Retinal pigment epithelial cell (primary cell): ENCODE results near the gene NR2F2.

ENCODE experiments used
- DNase-seq: peaks from one replicate; pipeline ENCODE4 v3.0.0-alpha.2; 2010; ENCODE audit warnings: low read depth
- H3K4me3 ChIP-seq: 2 replicates; pipeline ENCODE4 v1.5.1; 2011; ENCODE audit warnings: mild to moderate bottlenecking, low read length, control low read depth, moderate library complexity
- TF ChIP-seq, protein P1 (sequence below): conservative IDR thresholded peaks from 2 replicates; pipeline ENCODE4 v1.5.1; 2011; ENCODE audit warnings: low read depth, low read length, control low read depth, inconsistent platforms

NR2F2 gene

DNA sequence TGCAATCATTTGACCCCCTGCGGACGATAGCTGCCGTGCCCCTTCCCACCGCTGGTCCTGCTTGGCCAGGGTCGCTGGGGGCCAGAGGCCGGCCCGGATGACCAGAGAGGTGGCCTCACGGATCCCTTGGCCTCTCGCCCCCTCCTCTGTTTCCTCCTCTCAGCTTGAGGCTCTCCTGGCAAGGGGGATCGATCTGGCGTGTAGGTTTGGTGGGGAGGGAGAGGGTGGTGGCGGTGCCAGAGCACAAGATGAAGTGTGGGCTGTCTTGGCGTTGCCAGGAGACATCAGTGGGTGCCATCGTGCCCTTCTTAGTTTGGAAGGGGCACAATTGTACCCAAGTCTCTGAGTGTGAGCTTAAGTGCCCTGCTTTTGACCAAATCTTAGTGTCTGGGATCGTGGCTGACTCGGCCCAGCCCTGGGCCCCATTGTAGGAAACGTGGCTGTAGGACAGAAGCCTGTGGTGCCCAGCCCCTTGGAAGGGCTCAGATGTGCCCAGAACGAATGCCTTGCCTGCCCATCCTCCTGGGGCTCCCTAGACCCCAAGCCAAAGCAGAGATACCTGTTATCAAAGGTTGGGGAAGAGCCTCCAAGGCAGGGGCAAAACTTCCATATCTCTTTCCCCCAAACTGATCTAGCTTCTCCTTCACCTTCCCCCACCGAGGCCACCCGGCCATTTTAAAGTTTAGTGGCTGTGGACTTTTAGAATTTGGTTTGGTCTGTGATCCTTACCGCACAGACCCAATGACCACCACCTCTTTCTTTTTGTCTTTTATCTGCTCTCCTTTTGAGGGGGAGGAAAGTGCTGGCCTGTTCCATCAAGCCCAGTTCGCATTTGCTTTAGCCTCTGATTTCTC, 14.4 kb downstream of the NR2F2 start:
- TF ChIP-seq, protein P1, sequence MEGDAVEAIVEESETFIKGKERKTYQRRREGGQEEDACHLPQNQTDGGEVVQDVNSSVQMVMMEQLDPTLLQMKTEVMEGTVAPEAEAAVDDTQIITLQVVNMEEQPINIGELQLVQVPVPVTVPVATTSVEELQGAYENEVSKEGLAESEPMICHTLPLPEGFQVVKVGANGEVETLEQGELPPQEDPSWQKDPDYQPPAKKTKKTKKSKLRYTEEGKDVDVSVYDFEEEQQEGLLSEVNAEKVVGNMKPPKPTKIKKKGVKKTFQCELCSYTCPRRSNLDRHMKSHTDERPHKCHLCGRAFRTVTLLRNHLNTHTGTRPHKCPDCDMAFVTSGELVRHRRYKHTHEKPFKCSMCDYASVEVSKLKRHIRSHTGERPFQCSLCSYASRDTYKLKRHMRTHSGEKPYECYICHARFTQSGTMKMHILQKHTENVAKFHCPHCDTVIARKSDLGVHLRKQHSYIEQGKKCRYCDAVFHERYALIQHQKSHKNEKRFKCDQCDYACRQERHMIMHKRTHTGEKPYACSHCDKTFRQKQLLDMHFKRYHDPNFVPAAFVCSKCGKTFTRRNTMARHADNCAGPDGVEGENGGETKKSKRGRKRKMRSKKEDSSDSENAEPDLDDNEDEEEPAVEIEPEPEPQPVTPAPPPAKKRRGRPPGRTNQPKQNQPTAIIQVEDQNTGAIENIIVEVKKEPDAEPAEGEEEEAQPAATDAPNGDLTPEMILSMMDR: no peak
- peak overlapping the region; percentile 42 for H3K4me3 ChIP-seq
- DNase-seq: no peak

DNA sequence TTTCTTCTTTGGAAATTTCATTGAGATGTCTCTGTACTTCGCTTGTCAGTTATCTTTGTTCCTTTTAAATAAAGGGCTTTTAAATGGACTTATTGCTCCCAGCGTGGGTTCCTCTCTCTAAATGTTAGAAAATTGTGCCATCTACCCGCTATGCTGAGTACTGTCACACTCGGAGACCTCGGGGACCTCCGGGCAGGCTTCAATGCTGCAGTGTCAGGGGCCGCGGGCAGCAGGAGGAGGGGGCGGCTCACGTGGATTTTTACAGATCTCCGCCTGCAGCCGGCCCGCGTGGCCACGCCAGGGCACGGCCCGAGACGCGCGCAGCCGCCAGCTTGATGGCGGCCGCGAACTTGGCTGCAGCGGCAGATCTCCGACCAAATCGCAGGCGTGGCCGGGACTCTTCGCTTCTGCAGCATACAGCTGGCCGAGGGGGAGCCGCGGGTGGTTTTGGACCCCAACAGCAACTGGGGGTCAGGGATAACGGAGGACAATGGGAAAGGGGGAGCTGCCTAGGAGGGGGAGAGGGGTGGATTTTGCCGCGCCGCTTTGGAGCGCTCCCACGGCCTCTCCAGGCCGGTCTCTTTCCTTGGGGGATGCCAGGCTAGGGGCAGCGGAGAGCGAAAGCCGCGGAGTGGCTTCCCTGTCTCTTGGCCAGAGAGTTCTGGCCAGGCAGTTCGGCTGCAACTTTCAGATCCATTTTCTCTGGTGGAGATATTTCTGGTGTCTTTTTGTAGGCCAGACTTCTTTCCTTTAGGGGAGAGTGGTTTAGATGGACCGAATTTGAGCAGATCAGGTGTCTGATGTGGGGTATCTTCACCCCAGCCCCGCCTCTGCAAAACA, 15.3 kb downstream of the NR2F2 start:
- TF ChIP-seq, protein P1: peak; percentile 58
- peak overlapping the region; percentile 42 for H3K4me3 ChIP-seq
- no peak for DNase-seq

DNA sequence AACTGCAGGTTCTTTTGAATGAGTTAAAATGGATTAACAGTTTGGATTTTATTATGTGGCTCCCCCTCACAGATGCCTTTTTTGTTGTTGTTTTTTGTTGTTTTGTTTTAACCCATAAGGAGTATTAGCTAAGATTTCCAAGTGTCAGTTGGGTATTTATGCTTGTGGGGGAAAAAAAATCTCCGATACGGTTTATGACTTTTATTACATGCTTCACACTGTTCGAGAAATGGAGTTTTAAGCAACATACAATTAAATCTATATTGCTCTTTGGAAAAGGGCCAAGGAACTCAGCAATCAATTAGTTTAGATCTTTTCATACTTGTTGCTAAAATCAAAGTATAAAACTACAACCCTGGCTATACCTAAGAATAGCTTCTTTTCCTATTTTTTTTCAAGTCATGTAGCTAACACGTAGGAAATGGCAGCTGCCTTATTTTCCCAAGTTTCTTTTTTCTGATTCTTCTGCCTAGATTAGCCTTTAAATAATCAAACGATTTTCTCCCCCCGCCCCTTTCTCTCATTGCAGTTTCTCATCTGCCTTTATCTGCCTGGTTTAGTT, 16.0 kb downstream of the NR2F2 start:
- no peak for DNase-seq
- TF ChIP-seq, protein P1: no peak
- no peak overlapping the region for H3K4me3 ChIP-seq

DNA sequence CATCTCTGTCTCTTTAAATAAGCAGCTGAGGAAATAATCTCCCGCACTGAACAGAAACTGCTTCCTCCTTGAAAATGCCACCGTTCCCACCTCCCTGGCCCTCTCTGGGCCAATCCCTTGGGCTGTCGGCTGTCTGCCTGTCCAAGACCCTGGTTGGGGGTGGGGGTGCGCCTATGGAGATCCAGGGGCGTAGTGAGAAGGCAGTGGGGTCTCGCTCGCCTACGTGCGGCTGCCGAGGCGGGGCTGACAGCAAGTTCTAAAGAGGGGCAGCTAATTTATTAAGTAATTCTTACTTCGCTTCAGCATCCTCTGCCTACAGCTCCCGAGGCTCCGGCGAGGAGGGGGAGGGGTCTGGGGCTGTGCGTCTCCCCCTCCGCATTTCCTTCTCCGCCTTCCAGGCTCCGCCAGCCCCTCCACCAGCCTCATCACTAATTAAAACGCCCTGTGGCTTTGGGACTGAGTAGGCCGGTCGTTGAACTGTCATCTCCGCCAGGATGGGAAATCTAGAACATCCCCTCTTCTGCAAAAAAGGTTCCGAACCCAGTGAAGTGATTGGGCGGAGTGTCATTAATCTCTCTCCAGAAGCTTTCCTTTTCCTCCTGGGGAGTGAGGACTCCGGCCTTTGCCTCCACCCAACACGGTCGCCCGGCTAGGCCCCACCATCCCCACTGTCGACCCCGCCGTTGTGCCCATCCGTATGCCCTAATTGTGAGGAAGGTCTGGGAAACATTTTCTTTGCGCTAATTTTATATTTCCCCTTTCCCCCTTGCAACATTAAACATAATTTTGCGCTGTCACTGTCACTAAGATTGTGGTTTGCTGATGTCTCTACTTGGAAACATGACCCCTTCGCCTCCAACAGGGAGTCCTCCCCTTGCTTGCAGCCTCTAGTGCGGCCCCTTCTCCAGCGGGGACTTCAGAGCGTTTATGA, 16.9 kb downstream of the NR2F2 start:
- no peak overlapping the region for H3K4me3 ChIP-seq
- no peak for DNase-seq
- TF ChIP-seq, protein P1: no peak

DNA sequence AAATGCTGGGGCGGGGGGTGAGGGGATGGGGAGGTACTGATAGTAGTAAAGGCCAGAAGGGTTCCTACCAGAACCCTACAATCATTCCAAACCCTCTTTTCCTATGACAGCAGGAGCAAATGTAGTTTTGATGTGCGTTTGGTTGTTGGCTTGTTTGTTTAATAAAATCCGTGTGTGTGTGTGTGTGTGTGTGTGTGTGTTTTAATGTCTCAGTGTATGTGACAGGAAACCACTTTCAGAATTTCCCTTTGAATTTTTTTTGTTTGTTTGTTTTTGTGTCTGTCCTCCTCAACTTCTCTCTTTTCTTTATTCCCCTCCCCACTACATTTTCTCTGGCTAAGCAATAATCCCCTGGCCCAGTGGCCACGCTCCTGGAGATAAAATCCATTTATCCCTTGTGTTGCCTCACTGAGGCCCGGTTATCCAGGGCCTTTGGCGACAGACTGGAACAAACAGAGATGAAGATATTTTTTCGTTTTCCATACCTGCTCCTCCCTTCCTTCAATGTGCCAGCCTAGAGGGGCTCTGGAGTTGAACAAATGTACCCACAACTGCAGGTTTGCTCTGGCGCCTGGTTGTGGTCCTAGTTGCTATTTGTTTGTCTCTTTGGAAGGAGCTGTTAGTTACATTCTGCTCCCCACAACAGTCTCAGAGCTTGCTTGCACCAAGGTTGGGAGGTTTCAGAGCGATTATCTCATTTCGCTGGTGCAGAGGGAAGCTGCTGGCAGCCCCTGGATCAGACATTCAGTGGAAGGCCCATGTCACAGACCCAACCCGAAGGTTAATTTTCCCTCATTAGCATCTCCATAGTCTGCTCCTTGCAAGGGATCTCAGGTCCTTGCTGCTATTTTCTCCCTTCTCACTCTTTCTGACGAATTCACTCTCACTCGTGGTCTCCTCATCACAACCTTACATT, 17.9 kb downstream of the NR2F2 start:
- no peak overlapping the region for H3K4me3 ChIP-seq
- TF ChIP-seq, protein P1: no peak
- DNase-seq: no peak
